ENCODE measurements around the gene APOBEC3A.
"Not testable (repeated sequence)": the region's sequence is repeated elsewhere in the genome, so short reads cannot be mapped to it uniquely, and the experiment has no call there.

- TF ChIP-seq CTCF, POLR2A (IDR thresholded peaks at IDR 0.05): not testable (repeated sequence)
These were observed 27.7 kb downstream of the APOBEC3A start for GRCh38 chr22:38984784-38985757.

All from thyroid gland (tissue), 4 donors.